CD4-positive, alpha-beta T cell treated with Interferon gamma for 1 hour (primary cell): ENCODE measurements around the gene TNS4.

Source experiments
- DNase-seq: peaks from one replicate; pipeline ENCODE4 v3.0.0-alpha.2; 2020

TNS4 gene

DNA sequence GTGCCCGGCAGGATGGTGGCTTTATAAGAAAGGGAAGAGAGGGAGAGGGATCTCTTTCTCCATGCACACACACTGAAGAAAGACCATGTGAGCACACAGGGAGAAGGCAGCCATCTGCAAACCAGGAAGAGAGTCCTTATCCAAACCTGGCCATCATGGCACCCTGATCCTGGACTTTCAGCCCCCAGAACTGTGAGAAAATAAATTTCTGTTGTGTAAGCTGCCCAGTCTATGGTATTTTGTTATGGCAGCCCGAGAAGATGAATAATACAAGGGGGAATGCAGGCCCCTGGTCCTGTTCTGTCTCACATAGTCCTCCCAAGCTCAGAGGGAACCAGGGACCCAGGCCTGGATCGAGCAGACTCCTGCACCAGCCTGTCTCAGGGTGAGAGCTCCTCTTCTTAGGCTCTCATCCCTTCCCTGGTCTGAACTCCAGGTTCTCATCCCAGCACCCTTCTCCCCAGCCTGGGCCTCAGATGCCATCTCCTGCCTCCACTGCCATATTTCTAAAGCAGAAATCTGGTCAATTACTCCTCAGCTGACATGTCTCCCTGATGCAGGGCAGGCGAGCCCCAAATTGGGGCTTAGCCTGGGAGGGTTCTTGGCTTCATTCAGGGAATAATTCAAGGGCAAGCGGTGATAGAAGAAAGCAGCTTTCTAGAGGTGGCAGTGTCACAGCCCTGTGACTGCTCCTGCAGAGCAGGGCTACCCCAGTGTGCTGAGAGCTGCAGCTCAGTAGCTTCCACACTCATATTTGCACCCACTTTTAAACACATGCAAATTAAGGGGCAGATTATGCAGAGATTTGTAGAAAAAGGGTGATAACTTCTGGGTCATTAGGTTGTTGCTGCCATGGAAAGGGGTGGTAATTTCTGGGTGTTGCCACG lies 29.3 kb downstream of the TNS4 start:
- no peak for DNase-seq

DNA sequence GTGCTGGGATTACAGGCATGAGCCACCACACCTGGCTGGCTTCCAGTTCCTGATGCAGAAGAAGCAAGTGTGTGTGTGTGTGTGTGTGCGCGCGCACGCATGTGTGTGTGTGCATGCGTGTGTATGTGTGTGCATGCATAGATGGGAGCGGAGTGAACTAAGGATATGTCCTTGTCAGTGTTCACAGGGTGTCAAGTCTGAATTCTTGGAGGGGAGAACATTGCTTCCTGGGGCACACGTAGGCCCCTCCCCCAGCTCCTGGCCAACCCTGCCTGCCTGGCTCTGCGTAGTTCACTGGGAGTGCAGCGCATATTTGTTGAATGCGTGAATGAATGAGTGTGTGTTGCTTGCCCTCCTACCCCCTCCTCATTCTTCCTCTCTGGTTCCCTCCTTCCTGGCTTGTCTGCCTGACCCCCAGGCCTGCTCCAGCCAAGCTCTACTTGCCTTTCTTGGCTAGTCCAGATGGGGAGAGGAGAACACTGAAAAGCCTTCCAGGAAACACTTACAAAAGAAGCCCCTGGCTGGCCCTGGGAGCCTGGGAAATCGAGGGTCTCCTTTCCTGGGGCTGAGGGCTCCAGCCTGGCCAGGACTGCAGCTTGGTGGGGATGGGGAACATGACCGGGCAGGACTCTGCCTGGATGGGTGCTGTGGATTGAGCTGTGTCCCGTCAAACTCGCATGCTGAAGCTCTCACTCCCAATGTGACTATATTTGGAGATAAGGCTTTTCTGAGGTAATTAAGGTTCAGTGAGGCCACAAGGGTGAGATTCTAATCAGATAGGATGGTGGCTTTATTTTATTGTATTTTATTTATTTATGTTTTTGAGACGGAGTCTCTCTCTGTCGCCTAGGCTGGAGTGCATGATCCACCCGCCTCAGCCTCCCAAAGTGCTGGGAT lies 30.2 kb downstream of the TNS4 start:
- no peak for DNase-seq

- no peak for DNase-seq
These were observed 31.4 kb downstream of the TNS4 start for GRCh38 chr17:40469805-40470675.

DNA sequence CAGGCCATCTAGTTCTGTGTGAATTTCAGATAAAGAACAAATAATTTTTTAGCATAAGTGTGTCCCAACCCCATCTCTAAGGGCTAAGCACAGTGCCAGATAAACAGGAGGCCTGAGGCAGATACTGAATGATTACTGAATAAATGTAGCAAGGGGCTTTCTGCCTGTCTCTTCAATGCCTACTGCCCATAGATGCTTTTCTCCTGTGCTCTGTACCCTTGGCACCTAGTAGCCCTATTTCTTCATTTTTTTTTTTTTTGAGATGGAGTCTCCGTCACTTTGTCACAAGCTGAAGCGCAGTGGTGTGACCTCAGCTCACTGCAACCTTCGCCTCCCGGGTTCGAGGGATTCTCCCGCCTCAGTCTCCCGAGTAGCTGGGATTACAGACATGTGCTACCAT lies 32.9 kb downstream of the TNS4 start:
- no peak for DNase-seq

DNA sequence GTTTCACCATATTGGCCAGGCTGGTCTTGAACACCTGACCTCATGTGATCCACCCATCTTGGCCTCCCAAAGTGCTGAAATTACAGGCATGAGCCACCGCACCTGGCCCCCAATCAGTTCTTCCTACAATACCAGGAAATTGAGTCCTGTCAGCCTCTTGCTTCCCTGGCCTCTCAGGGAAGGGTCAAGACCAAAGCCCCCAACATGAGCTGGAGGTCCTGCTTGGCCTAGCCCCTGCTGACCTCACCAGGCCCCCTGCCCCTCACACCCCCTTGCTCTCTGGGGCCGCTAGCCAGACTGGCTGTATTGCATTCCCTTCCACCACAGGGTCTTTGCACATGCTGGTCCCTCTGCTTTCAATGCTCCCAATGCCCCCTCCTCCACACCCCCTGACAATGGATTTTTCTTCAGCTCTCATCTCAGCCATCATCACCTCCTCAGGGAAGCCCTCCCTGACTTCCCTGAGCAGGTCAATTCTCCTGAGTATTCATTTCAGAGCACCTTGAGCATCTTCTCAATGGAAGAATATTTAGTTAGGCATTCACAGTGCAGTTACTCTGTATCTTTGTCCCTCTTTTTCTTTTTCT lies 34.0 kb downstream of the TNS4 start:
- no peak for DNase-seq

DNA sequence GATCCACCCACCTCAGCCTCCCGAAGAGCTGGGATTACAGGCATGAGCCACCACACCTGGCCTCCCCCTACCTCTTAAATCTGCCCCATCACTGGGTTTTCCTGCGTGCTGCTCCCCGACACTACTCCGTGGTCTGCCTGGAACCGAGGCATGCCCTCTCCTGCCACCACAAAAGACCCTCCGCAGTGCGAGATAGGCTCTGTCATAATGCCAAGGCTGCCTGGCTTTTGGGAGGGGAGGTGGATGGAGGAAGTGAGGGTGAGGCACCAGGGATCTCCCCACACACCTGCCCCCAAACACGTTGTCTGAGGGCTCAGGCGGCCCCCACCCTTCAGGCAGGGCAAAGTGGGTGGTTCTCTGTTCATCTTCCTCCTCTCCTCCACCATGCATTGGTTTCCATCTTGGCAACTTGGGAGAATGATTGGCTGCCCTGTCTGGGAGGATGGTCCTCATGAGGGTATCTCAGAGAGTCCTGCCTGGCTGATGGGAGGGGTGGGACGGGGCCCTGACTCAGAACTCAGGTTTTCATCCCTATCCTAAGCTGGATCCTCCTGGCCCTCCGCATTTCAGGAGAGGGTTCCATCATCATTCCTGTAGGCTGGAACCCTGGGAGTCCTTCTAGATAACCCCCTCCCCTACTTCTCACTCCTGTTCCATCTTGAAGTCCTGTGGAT lies 35.0 kb downstream of the TNS4 start:
- DNase-seq, result no peak

DNA sequence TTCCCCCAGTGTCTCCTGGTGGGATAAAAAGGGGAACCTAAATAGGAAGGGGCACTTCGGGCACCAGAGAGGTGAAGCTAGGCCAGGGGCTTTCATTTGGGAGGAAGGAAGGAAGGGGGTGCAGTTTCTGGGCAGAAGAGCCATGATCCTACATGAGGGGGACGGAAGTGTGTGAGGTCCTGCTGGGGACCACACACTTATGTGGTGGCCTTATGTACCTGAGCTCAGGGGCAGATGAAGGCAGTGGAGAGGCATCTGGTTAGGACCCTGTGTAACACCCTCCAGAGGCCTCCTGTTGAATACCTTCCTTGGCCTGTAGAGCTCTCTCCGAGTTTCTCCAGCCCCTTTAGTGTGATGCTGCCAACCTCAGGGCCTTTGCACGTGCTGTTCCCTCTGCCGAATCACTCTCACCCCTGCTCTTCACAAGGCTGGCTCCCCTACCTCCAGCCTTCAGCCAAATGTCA lies 37.0 kb downstream of the TNS4 start:
- DNase-seq, result no peak

DNA sequence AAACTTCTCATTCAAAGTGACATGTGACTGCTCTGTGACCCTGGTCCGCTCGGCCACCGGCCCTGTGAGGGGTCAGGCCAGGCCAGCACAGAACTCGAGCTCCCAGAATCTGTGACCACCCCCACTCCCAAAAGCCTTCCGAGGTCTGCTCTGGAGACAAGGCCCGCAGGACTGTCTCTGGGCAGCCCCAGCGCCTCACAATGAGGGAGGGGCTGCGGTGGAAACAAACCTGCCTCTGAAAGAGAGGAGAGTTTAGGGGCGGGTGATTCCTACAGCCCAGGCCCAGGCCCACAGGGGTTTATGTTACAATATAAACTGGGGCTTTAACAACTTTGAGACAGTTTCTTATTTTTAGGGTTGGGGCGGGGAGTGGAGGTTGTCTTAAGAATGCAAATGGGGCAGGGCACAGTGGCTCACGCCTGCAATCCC lies 38.3 kb downstream of the TNS4 start:
- no peak for DNase-seq

DNA sequence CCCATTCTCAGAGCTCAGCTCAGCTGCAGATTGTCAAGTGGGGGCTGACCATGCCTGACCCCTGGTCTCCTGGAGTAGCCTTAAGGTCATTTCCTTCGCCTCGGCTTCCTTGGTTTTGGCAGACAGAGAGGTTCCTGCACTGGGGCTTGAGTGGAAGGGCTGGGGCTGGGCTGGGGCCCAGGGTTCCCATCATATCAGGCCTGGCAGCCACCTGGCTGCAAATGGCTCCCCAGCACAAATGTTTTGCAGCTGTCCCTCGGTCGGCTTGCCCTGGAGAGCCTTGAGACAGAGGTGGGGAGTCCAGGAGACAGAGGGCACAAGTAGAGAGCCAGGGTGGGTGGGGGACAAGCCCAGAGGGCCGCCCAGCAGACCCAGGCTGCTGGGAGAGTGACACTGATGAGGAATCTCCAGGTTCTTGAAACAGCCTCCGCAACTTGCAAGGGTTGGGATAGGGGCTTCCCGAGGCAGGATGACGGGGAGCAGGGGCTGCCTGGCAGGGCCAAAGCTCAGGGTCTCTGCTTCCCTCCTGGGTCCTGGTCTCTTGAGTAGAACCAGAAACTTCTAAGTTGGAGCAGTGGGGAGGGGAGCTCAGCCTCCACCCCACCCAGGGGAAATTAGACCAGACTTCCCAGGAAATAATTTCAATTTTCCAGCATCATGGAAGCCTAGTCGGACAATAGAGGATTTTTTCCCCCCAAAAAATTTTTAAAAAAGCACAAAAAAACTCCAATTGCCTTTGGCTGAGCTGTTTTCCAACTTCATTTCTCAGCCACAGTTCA lies 38.9 kb downstream of the TNS4 start:
- DNase-seq, result no peak

DNA sequence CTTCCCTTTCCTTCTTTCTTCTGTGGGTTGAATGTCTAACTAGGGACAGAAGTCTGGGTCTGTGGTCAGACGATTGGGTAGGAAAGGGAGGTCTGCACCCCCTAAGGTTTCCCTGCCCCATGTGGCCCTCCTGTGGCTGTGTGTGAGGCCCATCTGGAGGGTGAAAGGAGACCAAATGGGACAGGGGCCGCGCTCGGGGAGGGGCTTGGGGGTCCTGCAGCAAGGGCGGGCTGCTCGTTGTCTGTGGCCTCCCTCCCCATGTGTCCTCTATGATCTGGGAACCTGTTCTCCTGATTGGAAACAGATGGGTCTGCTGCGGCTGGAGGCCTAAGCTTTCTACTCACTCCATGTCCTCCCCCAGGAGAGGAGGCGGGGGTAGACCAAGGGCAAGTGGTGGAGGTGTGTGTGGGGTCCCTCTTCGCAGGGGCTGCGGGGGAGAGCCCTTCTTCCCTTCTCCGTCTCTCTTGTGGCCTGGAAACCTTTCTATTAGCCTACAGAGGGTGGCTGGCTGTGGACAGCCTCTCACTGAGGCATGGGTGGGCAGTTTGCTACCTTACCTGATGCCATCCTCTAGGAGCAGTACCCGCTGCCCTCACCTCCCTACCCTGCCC lies 39.6 kb downstream of the TNS4 start:
- no peak for DNase-seq

DNA sequence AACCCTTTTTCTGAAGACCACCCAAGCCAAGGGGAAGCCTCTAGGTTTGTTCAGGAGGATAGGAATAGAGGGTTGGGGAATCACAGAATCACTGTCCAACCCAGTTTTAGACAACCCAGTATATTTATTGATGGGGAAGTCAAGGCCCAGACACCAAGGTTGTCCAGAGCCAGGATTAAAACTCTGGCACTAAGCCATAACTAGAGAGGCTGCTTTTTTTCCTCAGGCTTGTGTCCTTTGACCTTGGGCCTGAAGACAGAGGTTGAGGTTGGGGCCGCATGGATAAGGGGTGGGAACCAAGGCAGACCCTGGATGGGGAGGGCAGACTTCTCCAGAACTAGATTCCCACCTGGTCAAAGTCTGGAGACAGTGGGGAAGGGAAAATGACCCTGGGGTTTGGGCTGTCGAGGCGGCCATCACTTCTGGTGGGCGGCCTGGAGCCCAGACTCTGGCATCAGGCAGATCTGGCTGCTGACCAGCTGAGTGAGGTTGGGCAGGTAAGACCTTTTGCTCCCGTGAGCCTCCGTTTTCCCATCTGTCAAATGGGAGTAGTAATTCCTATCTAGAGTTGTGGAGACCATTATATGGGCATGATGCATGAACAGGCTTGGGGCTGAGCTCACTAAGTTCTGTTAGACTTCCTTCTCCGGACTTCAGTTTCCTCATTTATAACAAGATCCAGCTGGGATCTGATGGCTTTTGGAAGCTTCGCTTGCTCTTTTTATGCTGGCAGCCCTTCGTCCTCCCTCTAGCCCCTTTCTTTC lies 40.3 kb downstream of the TNS4 start:
- DNase-seq, result no peak

- no peak for DNase-seq
These were observed 40.8 kb downstream of the TNS4 start for GRCh38 chr17:40460604-40460967.

DNA sequence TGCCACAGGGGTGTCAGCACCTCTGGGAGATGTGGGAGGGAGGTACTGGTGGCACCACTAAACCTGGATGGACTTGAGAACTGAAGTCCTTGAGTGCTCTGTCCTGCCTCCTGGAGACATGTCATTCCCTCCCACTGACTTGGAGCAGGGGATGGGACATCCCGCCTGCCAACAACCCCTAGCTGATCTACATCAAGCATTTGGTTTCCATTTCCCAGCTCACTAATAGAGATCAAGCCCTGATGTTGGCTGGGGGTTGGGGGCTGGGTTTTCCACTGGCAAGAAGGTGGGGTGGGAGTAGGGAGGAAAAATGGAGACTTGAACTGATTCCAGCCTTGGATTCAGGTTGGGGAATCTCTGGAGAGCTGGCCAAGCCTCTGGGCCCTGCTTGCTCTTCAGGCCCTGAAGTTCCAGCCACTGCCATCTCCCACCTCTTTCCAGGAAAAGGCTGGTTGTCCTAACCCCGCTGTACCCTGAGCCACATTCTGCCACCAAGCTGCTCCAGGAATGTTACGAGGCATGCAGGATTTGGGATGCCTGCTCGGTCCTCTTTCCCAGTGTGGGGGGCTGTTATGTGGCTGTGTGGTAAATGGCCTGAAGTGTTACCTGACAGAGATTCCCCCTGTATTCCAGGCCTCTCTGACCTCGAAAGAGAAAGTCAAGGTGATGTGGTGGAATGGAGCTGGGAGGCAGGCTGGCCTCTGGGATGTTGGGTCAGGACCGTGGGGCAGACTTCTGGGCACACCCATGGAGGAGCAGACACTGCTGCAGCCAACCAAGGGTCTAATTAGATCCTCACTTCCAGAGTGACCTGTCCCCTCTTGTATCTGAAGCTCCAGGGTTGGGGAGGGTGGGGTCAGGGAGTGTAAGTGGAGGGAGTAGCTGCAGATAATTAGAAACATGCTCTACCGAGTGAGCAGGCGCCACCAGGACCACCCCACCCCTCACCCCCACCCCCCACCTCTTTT lies 41.5 kb downstream of the TNS4 start:
- no peak for DNase-seq

GRCh38 chr17:40458851-40459482 lies 42.5 kb downstream of the TNS4 start:
- no peak for DNase-seq

DNA sequence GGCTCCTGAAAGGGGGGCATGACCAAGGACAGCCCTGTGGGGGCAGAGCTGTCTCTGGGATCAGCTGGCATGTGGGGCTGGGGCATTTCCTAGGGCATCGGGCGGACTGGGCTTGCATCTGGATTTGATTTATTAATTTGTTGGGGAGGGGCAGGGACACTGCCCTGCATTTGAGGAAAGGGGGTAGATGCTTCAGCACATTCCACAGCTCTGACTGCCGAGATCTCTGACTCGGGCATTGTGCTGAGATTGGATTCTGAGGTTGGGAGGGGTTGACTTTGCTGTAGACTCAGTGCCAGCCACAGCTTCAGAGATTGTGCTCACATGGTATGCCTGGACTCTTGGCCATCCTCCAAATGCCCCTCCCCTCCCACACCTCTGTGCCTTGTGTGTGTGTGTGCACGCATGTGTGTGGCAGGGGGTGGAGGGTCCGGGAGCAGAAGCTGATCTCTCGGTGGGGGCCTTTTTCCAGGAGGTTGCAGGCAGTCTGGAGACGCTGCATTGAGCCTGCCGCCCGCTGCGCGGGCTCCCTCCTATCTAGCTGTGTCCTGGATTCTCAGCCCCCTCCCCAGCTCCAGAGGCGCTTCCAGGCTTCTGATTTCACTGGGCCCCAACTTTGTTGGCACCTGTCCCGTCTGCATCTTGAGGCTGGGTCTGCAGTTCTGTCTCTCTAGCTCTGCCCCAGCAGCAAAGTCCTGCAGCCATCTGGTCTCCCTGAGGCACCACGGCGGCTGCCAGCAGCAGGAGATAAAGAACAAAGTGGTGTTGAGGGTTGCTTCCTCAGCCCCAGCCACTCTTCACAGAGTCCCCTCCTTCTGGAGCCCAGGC lies 43.2 kb downstream of the TNS4 start:
- no peak for DNase-seq

DNA sequence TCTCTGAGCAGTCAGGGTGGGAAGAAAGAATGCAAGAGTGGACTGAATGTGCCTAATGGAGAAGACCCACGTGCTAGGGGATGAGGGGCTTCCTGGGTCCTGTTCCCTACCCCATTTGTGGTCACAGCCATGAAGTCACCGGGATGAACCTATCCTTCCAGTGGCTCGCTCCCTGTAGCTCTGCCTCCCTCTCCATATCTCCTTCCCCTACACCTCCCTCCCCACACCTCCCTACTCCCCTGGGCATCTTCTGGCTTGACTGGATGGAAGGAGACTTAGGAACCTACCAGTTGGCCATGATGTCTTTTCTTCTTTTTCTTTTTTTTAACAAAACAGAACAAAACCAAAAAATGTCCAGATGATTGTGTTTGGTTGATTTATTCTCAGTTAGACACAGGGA lies 44.1 kb downstream of the TNS4 start:
- DNase-seq, result no peak

DNA sequence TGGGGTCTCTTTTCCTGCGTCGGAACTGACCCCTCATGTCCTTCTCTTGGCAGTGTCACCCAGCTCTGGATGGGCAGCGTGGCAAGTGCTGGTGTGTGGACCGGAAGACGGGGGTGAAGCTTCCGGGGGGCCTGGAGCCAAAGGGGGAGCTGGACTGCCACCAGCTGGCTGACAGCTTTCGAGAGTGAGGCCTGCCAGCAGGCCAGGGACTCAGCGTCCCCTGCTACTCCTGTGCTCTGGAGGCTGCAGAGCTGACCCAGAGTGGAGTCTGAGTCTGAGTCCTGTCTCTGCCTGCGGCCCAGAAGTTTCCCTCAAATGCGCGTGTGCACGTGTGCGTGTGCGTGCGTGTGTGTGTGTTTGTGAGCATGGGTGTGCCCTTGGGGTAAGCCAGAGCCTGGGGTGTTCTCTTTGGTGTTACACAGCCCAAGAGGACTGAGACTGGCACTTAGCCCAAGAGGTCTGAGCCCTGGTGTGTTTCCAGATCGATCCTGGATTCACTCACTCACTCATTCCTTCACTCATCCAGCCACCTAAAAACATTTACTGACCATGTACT lies 44.9 kb downstream of the TNS4 start:
- no peak for DNase-seq
